IMR-90 (cell line): ENCODE measurements around the gene ABTB2. TPM values are rescaled to one million over a fixed set of nuclear protein-coding genes. Genes with fewer than 3 reads are reported as not detected.

Experiments
- ATAC-seq: fragments of 200-7000 bp; cut with Tn5 transposase; 2 replicates; pipeline ENCODE4 v1.9.1; 2020; ENCODE audit warnings: low read depth, mild to moderate bottlenecking, moderate library complexity
- BruUV-seq: library from RNA; stranded (reverse); fragments of 400-500 nt; replicated peaks from 2 replicates; lab custom pipeline; 2021; lab: Mats Ljungman, UMichigan
- CTCF ChIA-PET: fragments of 300-600 bp; formaldehyde crosslinking; extraction: SDS; loops from one replicate; lab custom pipeline; 2021; ENCODE audit warnings: antibody characterized with exemption; lab: Yijun Ruan, JAX
- POLR2A ChIA-PET: fragments of 300-600 bp; sonication (Branson Sonifier 250); formaldehyde crosslinking; loops from one replicate; lab custom pipeline; 2022; ENCODE audit warnings: antibody characterized with exemption; ENCODE audit not compliant: unreplicated experiment; lab: Charles Lee
- DNase-seq: peaks from one replicate; pipeline ENCODE4 v3.0.0; 2013
- H2AFZ ChIP-seq: replicated peaks from 2 replicates; pipeline ENCODE3; 2013; ENCODE audit warnings: low read length, mild to moderate bottlenecking; ENCODE audit not compliant: poor library complexity
- H2AK5ac ChIP-seq: 2 replicates; pipeline ENCODE4 v1.6.1; 2013; ENCODE audit warnings: low read depth, low read length, inconsistent platforms
- H2AK9ac ChIP-seq: replicated peaks from 2 replicates; pipeline ENCODE3; 2013; ENCODE audit warnings: mild to moderate bottlenecking, low read depth, low read length, moderate library complexity; ENCODE audit not compliant: poor library complexity
- H2BK120ac ChIP-seq: 2 replicates; pipeline ENCODE4 v1.6.1; 2013; ENCODE audit warnings: low read depth, low read length, inconsistent platforms
- H2BK15ac ChIP-seq: 3 replicates; pipeline ENCODE4 v1.6.1; 2013; ENCODE audit warnings: low read depth, low read length, inconsistent platforms
- H2BK20ac ChIP-seq: 2 replicates; pipeline ENCODE4 v1.6.1; 2013; ENCODE audit warnings: low read depth, mild to moderate bottlenecking, inconsistent platforms, low read length, moderate library complexity
- H2BK5ac ChIP-seq: 2 replicates; pipeline ENCODE4 v1.6.1; 2013; ENCODE audit warnings: mild to moderate bottlenecking, low read depth, low read length, inconsistent platforms; ENCODE audit not compliant: poor library complexity, severe bottlenecking
- H3K14ac ChIP-seq: replicated peaks from 2 replicates; pipeline ENCODE4 v1.6.1; 2013; ENCODE audit warnings: low read depth, low read length, inconsistent platforms
- H3K18ac ChIP-seq: 2 replicates; pipeline ENCODE4 v1.6.1; 2013; ENCODE audit warnings: low read depth, low read length, control low read depth
- H3K23ac ChIP-seq: 2 replicates; pipeline ENCODE4 v1.6.1; 2013; ENCODE audit warnings: low read depth, low read length, inconsistent platforms
- H3K27ac ChIP-seq: 2 replicates; pipeline ENCODE4 v1.5.1; 2013; ENCODE audit warnings: mild to moderate bottlenecking, control low read depth, low read length; ENCODE audit not compliant: insufficient read depth
- H3K27me3 ChIP-seq: 2 replicates; pipeline ENCODE4 v1.6.1; 2013; ENCODE audit warnings: low read length; ENCODE audit not compliant: control insufficient read depth, insufficient read depth
- H3K36me3 ChIP-seq: 2 replicates; pipeline ENCODE4 v1.6.1; 2013; ENCODE audit warnings: low read length, mixed read lengths; ENCODE audit not compliant: control insufficient read depth, insufficient read depth
- H3K4ac ChIP-seq: 2 replicates; pipeline ENCODE4 v1.6.1; 2013; ENCODE audit warnings: low read depth, low read length, inconsistent platforms
- H3K4me1 ChIP-seq: 2 replicates; pipeline ENCODE4 v1.6.1; 2013; ENCODE audit warnings: low read length, mixed read lengths; ENCODE audit not compliant: control insufficient read depth, insufficient read depth
- H3K4me2 ChIP-seq: 2 replicates; pipeline ENCODE4 v1.6.1; 2013; ENCODE audit warnings: low read depth, mild to moderate bottlenecking, control low read depth, low read length, moderate library complexity
- H3K4me3 ChIP-seq: 2 replicates; pipeline ENCODE4 v1.5.1; 2013; ENCODE audit warnings: low read depth, mild to moderate bottlenecking, control low read depth, low read length, moderate library complexity; ENCODE audit not compliant: insufficient read depth
- H3K56ac ChIP-seq: 2 replicates; pipeline ENCODE4 v1.6.1; 2013; ENCODE audit warnings: low read length, inconsistent platforms; ENCODE audit not compliant: insufficient read depth; ENCODE audit errors: extremely low read depth
- H3K79me1 ChIP-seq, 2 experiments: 2 replicates each; pipeline ENCODE4 v1.6.1; 2013; ENCODE audit warnings: low read length in 2 of 2, inconsistent platforms in 1 of 2, low read depth in 1 of 2
- H3K9ac ChIP-seq: 2 replicates; pipeline ENCODE4 v1.6.1; 2013; ENCODE audit warnings: low read depth, low read length, control low read depth
- H3K9me1 ChIP-seq: 2 replicates; pipeline ENCODE4 v1.6.1; 2013; ENCODE audit warnings: low read length, inconsistent platforms; ENCODE audit not compliant: insufficient read depth
- H3K9me3 ChIP-seq: 2 replicates; pipeline ENCODE4 v1.6.1; 2013; ENCODE audit warnings: low read length; ENCODE audit not compliant: control insufficient read depth, insufficient read depth
- H4K20me1 ChIP-seq: 2 replicates; pipeline ENCODE4 v1.6.1; 2013; ENCODE audit warnings: low read length, inconsistent platforms; ENCODE audit not compliant: insufficient read depth
- H4K5ac ChIP-seq: 2 replicates; pipeline ENCODE4 v1.6.1; 2013; ENCODE audit warnings: mild to moderate bottlenecking, low read depth, low read length, control low read depth
- H4K8ac ChIP-seq, 2 experiments: 2 replicates each; pipeline ENCODE4 v1.6.1; 2013; ENCODE audit warnings: low read depth in 2 of 2, low read length in 2 of 2, control low read depth in 1 of 2, inconsistent platforms in 1 of 2
- H4K91ac ChIP-seq: 2 replicates; pipeline ENCODE4 v1.6.1; 2013; ENCODE audit warnings: low read depth, low read length, inconsistent platforms; ENCODE audit not compliant: insufficient read depth
- MAZ ChIP-seq: IDR thresholded peaks from 2 replicates; pipeline ENCODE4 v1.6.1; 2012; ENCODE audit warnings: low read depth, mild to moderate bottlenecking, low read length, improper control_type of control experiment, moderate library complexity, borderline replicate concordance
- WGBS, 2 experiments: methylation state at CpG; one replicate each; pipeline versions ENCODE4 v1.1.5 to v1.1.7; 2013; ENCODE audit warnings: missing lambda C conversion rate in 2 of 2; ENCODE audit not compliant: insufficient read length in 1 of 2; ENCODE audit errors: extremely low coverage in 2 of 2; 5-methylcytosine and 5-hydroxymethylcytosine counted together
- dilution Hi-C: fragments of 300-500 bp; cut with HindIII; formaldehyde crosslinking; loops from one replicate; pipeline ENCODE4 v1.14.3; 2018; ENCODE audit warnings: low sequenced_read_pairs; ENCODE audit not compliant: unreplicated experiment
- in situ Hi-C: fragments of 300-500 bp; cut with MboI; formaldehyde crosslinking; loops from 3 replicates; pipeline ENCODE4 v1.14.3; 2019; ENCODE audit warnings: low sequenced_read_pairs, inconsistent platforms, mixed read lengths
- intact Hi-C: fragments of 100-400 bp; cut with micrococcal nuclease; formaldehyde crosslinking; loops from 2 replicates; pipeline ENCODE4 v1.10.0; 2022
- polyA plus RNA-seq, 3 experiments: library from polyadenylated mRNA; depleted of rRNA; stranded (reverse); fragments of >200 nt; gene quantifications; 2 replicates each; pipeline ENCODE4 v1.2.3, GENCODE V29; 2012; ENCODE audit warnings: low replicate concordance in 1 of 3
- total RNA-seq: library from RNA; depleted of rRNA; stranded (reverse); fragments of >200 nt; gene quantifications from 2 replicates; pipeline ENCODE4 v1.2.3, GENCODE V29; 2012
- TF ChIP-seq, protein P1 (sequence below): conservative IDR thresholded peaks from 2 replicates; pipeline ENCODE4 v1.5.1; 2012; ENCODE audit warnings: mild to moderate bottlenecking, low read depth, low read length, improper control_type of control experiment

ABTB2 gene
- total and polyA plus RNA-seq, 2 of the 4 experiments (the other 2 are of a cell fraction), result 0.18 to 2.0 TPM

DNA sequence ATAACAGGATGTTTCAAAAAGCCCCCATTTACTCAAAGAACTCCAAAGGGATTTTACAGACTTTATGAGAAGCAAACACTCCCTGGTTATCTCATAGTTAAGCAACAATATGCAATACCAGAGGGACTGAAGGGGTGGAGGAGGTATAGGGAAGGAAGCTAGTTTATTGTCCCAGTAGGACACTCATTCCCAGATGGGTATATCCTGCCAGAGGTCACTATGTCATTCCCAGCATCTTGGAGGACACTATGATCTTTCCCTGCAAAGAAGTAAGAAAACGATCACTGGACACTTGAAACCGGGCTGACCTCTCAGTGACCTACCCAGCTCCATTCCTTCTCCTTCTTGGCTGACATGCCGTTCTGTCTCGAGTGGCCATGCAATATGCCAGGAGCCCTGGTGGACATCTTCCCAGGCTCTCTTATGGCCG lies 137.9 kb downstream of the ABTB2 start:
- CTCF ChIA-PET, result no interaction called here
- H3K4me1 ChIP-seq, result peaks cover 11% of the 10 kb centered on the region; the same call in 1 of the 2 replicates
- no peak for DNase-seq
- H3K36me3 ChIP-seq, result no peaks in the 10 kb centered on the region
- BruUV-seq, result no TSS peak
- no peak overlapping the region for H4K8ac ChIP-seq
- no peak overlapping the region for H3K18ac ChIP-seq
- no peak overlapping the region for H4K5ac ChIP-seq
- H2AK9ac ChIP-seq, result no peak overlapping the region
- POLR2A ChIA-PET, result no interaction called here
- no peak overlapping the region for H3K4me2 ChIP-seq
- in situ Hi-C loops (no loop called here), intact Hi-C loops (no loop called here), dilution Hi-C loops (no loop called here)
- H3K79me1 ChIP-seq, result no peaks in the 10 kb centered on the region
- H3K4ac ChIP-seq, result no peak overlapping the region
- H2BK5ac ChIP-seq, result no peak overlapping the region
- no peak overlapping the region for H3K14ac ChIP-seq
- H3K27ac ChIP-seq, result no peak overlapping the region
- no peaks in the 10 kb centered on the region for H3K9me3 ChIP-seq
- H2BK15ac ChIP-seq, result no peak overlapping the region
- no peaks in the 10 kb centered on the region; the same call in 1 of the 2 replicates for H3K9me1 ChIP-seq
- no peak overlapping the region for H3K4me3 ChIP-seq
- no peak overlapping the region for H2AFZ ChIP-seq
- no peak for TF ChIP-seq MAZ
- TF ChIP-seq, protein P1, sequence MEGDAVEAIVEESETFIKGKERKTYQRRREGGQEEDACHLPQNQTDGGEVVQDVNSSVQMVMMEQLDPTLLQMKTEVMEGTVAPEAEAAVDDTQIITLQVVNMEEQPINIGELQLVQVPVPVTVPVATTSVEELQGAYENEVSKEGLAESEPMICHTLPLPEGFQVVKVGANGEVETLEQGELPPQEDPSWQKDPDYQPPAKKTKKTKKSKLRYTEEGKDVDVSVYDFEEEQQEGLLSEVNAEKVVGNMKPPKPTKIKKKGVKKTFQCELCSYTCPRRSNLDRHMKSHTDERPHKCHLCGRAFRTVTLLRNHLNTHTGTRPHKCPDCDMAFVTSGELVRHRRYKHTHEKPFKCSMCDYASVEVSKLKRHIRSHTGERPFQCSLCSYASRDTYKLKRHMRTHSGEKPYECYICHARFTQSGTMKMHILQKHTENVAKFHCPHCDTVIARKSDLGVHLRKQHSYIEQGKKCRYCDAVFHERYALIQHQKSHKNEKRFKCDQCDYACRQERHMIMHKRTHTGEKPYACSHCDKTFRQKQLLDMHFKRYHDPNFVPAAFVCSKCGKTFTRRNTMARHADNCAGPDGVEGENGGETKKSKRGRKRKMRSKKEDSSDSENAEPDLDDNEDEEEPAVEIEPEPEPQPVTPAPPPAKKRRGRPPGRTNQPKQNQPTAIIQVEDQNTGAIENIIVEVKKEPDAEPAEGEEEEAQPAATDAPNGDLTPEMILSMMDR, result no peak
- H2AK5ac ChIP-seq, result no peak overlapping the region
- no peak overlapping the region for H2BK120ac ChIP-seq
- no peak overlapping the region for H3K9ac ChIP-seq
- no peak overlapping the region for H3K56ac ChIP-seq
- no peak overlapping the region for H3K23ac ChIP-seq
- no peak overlapping the region for H2BK20ac ChIP-seq
- no peak overlapping the region for H4K91ac ChIP-seq
- 38% methylated on average over 5 of the region's 5 CpGs; no CpG with 5 or more reads in 1 of the 2 experiments for WGBS, 2 experiments
- H4K20me1 ChIP-seq, result no peaks in the 10 kb centered on the region
- H3K27me3 ChIP-seq, result peaks cover 4% of the 10 kb centered on the region
- no peak for ATAC-seq
